Progenitor cell of endocrine pancreas (in vitro differentiated cells): Measurements from ENCODE around the gene RGS4. TPM values are rescaled to one million over a fixed set of nuclear protein-coding genes. Genes with fewer than 3 reads are reported as not detected.
A peak's percentile ranks its signal among the peaks of the same experiment; 100 is the strongest.

ENCODE experiments used
- DNase-seq: peaks from one replicate; pipeline ENCODE4 v3.0.0; 2021; ENCODE audit warnings: low spot score; ENCODE audit not compliant: unreplicated experiment
- H3K27ac Mint-ChIP-seq: 2 replicates; pipeline ENCODE4 v1.8.0; 2021; ENCODE audit warnings: mild to moderate bottlenecking, moderate library complexity, mixed read lengths
- H3K27me3 Mint-ChIP-seq: 2 replicates; pipeline ENCODE4 v1.8.0; 2021; ENCODE audit warnings: mixed read lengths
- H3K36me3 Mint-ChIP-seq: 2 replicates; pipeline ENCODE4 v1.8.0; 2022; ENCODE audit warnings: mixed read lengths; ENCODE audit not compliant: insufficient read depth
- H3K4me1 Mint-ChIP-seq: 2 replicates; pipeline ENCODE4 v1.8.0; 2021; ENCODE audit warnings: low read depth, mixed read lengths
- H3K4me3 Mint-ChIP-seq: 2 replicates; pipeline ENCODE4 v1.8.0; 2021; ENCODE audit warnings: low read depth, mild to moderate bottlenecking, moderate library complexity, mixed read lengths
- H3K9me3 Mint-ChIP-seq: 2 replicates; pipeline ENCODE4 v1.8.0; 2021; ENCODE audit warnings: low read depth, mixed read lengths
- CTCF ChIP-seq: fragments of 200-600 bp; sonication (generic); IDR thresholded peaks from one replicate; pipeline ENCODE4 v1.5.0; 2021; ENCODE audit warnings: antibody characterized with exemption, mild to moderate bottlenecking; ENCODE audit not compliant: unreplicated experiment
- total RNA-seq: library from RNA; stranded (reverse); gene quantifications from 2 replicates; pipeline ENCODE4 v1.2.1, GENCODE V29; 2021

Gene RGS4
- total RNA-seq, 1 donor from 2014 or later: 12.1 TPM

GRCh38 chr1:163055531-163055930 lies 13.6 kb upstream of the RGS4 start:
- Mint-ChIP-seq H3K9me3 (no peaks in the 10 kb centered on the region), H3K27me3 (no peaks in the 10 kb centered on the region), H3K36me3 (no peaks in the 10 kb centered on the region), H3K4me3 (no peak overlapping the region), H3K4me1 (peaks cover 5% of the 10 kb centered on the region), H3K27ac (no peak overlapping the region)
- TF ChIP-seq CTCF: no peak
- DNase-seq: no peak

GRCh38 chr1:163056831-163057230 lies 12.3 kb upstream of the RGS4 start:
- Mint-ChIP-seq H3K27ac (no peak overlapping the region), H3K36me3 (no peaks in the 10 kb centered on the region), H3K9me3 (no peaks in the 10 kb centered on the region), H3K4me1 (peaks cover 5% of the 10 kb centered on the region), H3K4me3 (no peak overlapping the region), H3K27me3 (no peaks in the 10 kb centered on the region)
- no peak for TF ChIP-seq CTCF
- DNase-seq: no peak

- Mint-ChIP-seq H3K4me3 (no peak overlapping the region), H3K27ac (no peak overlapping the region), H3K27me3 (peaks cover 6% of the 10 kb centered on the region), H3K4me1 (peaks cover 8% of the 10 kb centered on the region), H3K36me3 (no peaks in the 10 kb centered on the region), H3K9me3 (no peaks in the 10 kb centered on the region)
- no peak for TF ChIP-seq CTCF
- DNase-seq: no peak
These were observed 8.7 kb upstream of the RGS4 start for GRCh38 chr1:163060343-163061007.

GRCh38 chr1:163063143-163063542 lies 6.0 kb upstream of the RGS4 start:
- Mint-ChIP-seq H3K27ac (no peak overlapping the region), H3K9me3 (no peaks in the 10 kb centered on the region), H3K36me3 (no peaks in the 10 kb centered on the region), H3K4me3 (no peak overlapping the region), H3K4me1 (peaks cover 19% of the 10 kb centered on the region), H3K27me3 (peaks cover 6% of the 10 kb centered on the region)
- no peak for DNase-seq
- no peak for TF ChIP-seq CTCF

- no peak for TF ChIP-seq CTCF
- Mint-ChIP-seq H3K27ac (peak overlapping the region; percentile 44), H3K36me3 (no peaks in the 10 kb centered on the region), H3K9me3 (no peaks in the 10 kb centered on the region), H3K4me1 (peaks cover 19% of the 10 kb centered on the region), H3K4me3 (no peak overlapping the region), H3K27me3 (peaks cover 6% of the 10 kb centered on the region)
- DNase-seq: no peak
These were observed 5.6 kb upstream of the RGS4 start for GRCh38 chr1:163063610-163064009.
